Measurements from ENCODE around the gene BLCAP.

Gene BLCAP

DNA sequence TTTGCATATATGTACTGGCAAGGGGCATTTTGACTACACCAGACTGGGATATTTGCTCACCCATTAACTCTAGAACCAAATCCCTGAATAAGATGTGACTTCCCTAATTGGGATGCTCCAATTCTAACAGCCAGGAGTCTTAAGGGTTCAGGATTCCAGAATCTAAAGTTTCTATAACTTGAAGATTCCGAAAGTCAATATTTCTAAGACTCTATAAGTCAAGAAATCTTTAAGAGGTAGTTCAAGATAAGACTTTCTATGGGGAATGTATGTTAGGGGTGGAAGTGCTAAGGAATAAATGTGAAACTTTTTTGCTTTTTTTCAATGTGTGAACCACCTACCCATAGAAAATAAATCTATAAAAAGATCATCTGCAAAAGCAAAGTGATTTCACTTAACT is 42.7 kb upstream of the BLCAP start:
- no peak overlapping the region for H3K4me3 ChIP-seq (ENCODE audit: low read length)
- DNase-seq (ENCODE audit: low read depth): no peak
- no peak for TF ChIP-seq CTCF (conservative IDR thresholded peaks at IDR 0.05; ENCODE audit: low read length)

DNA sequence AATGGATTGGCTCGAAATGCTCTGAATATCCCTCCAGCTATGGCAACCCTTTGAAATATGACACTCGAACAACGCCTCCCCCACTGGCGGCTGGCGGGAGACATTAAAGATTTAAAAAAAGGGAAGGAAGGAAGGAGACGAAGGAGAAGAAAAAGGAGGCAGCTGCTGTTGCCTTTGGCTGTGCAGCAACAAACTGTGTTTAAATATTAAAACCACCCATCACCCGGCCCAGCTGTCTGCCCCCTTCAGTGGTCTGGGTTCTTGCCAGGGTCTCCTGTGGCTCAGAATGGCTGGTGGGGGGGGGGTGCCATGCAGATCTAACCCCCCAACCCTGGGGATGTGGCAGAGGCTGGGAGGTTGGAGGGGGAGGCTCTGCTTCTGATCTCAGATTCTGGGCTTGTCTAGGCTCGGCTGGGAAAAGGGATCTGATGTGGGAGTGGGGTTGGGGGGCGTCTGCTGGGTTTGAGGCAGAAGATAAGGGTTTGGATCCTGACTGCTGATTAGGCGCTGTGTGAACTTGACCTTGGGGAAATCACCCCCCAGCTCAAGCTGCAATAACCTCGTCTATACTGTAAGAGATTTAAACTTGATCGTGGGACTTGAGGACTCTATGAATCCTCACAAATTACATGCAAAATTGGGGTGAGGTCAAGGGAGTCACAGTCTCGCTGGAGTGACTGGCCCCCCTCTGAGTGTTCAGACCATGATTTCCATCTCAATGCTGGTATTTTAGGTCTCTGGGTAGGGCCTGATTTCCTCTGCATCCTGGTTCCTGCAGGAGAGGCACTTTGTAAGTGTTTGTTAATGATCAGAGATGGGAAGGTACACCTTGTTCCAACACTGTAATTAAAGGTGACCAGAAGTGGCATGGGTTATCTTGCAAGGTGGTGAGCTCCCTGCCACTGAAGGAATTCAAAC is 40.3 kb upstream of the BLCAP start:
- H3K4me3 ChIP-seq (ENCODE audit: low read length): no peak overlapping the region
- DNase-seq (ENCODE audit: low read depth): no peak
- no peak for TF ChIP-seq CTCF (conservative IDR thresholded peaks at IDR 0.05; ENCODE audit: low read length)

DNA sequence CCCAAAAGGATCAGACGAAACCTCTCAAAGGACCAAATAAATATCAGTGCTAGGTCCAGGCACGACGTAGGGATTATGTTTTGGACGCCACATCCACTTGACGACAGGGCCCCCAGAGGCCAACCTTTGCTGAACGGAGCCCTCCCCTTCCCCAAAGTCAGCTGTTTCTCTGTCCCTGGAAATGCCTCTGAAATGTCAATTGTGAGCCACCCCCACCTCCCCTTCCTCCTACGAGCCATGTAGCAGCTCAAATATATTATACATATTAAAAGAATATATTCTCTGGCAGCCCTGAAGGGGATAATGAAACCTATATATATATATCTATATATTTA is 39.6 kb upstream of the BLCAP start:
- no peak overlapping the region for H3K4me3 ChIP-seq (ENCODE audit: low read length)
- TF ChIP-seq CTCF (conservative IDR thresholded peaks at IDR 0.05; ENCODE audit: low read length): no peak
- no peak for DNase-seq (ENCODE audit: low read depth)

GRCh38 chr20:37566590-37567330 is 39.1 kb upstream of the BLCAP start:
- DNase-seq (ENCODE audit: low read depth): no peak
- TF ChIP-seq CTCF (conservative IDR thresholded peaks at IDR 0.05; ENCODE audit: low read length): no peak

GRCh38 chr20:37565134-37565811 is 37.6 kb upstream of the BLCAP start:
- TF ChIP-seq CTCF (conservative IDR thresholded peaks at IDR 0.05; ENCODE audit: low read length): no peak
- DNase-seq (ENCODE audit: low read depth): no peak
- H3K4me3 ChIP-seq (ENCODE audit: low read length): no peak overlapping the region

More at GRCh38 chr20:37566590-37567330, 39.1 kb upstream of the BLCAP start:
- no peak overlapping the region for H3K4me3 ChIP-seq (ENCODE audit: low read length)

GRCh38 chr20:37564388-37565133 is 36.9 kb upstream of the BLCAP start:
- no peak overlapping the region for H3K4me3 ChIP-seq (ENCODE audit: low read length)
- peak; percentile 76 for TF ChIP-seq CTCF (conservative IDR thresholded peaks at IDR 0.05; ENCODE audit: low read length)
- DNase-seq (ENCODE audit: low read depth): peak; percentile 6

Measured in AG10803 (cell line).